GM18499 (cell line): Measurements from ENCODE around the gene MYCBPAP.

Experiments
- ATAC-seq: cut with Tn5 transposase; IDR thresholded peaks from one replicate; pipeline ENCODE4 v1.9.1; 2021; ENCODE audit warnings: moderate number of reproducible peaks; ENCODE audit not compliant: insufficient read depth, unreplicated experiment

The MYCBPAP gene, protein sequence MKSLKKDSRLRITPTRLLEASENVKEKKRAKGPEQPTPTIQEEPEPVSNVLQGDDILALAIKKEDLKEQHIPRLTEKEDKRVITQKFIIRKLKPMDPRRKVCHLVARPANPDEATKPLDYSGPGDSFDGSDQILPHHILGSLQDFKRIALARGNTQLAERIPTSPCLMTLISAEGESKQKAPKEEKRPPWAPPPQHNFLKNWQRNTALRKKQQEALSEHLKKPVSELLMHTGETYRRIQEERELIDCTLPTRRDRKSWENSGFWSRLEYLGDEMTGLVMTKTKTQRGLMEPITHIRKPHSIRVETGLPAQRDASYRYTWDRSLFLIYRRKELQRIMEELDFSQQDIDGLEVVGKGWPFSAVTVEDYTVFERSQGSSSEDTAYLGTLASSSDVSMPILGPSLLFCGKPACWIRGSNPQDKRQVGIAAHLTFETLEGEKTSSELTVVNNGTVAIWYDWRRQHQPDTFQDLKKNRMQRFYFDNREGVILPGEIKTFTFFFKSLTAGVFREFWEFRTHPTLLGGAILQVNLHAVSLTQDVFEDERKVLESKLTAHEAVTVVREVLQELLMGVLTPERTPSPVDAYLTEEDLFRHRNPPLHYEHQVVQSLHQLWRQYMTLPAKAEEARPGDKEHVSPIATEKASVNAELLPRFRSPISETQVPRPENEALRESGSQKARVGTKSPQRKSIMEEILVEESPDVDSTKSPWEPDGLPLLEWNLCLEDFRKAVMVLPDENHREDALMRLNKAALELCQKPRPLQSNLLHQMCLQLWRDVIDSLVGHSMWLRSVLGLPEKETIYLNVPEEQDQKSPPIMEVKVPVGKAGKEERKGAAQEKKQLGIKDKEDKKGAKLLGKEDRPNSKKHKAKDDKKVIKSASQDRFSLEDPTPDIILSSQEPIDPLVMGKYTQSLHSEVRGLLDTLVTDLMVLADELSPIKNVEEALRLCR

GRCh38 chr17:50507871-50508572 lies at the start of gene MYCBPAP:
TSS of gene MYCBPAP (plus strand) at chr17:50508439. CDS start at chr17:50508675, 236 bp downstream.
- no peak for ATAC-seq

GRCh38 chr17:50458701-50459676 lies 49.2 kb upstream of the MYCBPAP start:
- no peak for ATAC-seq

DNA sequence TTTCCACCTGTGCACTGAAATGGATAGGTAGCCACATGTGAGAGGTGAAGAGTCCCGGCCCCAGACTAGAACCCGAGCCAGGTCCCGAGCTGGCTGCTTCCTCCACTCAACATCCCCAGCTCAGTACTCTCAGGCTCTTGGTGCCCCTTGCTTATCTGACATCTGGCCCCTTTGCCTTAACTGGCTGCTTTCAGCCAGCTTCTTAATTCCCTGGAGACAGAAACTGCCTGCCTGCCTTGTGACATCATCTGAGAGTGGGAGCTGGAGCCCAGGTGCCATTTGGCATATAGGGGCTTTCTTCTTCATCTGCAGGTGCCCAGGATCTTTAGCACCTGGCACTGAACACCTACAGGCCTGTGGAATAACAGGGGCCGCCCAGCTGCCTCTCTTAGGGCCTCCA lies 48.5 kb upstream of the MYCBPAP start:
- ATAC-seq: no peak

DNA sequence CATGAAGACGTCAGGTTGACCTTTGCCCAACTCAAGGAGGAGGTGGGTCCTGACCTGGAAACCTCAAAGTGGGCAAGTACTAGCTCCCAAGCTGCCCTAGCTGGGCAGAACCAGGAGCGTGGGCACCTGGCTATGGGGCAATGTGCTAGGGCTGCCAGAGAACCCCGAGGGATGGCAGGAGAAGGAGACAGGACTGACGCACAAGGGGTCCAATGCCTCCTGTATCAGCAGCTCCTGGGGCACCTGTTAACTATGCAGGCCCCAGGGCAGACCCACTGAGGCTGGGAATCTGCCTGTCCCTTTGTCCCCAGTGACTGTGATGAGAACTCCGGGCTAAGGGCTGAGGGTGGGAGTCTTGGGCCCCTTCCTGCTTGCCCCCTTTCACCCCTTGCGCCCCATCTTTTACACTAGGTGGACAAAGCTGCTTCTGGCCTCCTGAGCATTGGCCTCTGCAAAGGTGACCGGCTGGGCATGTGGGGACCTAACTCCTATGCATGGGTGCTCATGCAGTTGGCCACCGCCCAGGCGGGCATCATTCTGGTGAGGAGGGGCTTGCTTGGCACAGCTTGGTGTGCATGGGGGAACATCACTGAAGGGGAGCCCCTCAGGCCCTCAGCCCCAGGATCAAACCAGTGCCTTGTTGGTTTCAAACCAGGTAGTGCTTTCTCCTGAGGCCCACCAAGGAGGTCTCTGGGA lies 47.3 kb upstream of the MYCBPAP start:
- ATAC-seq: no peak

DNA sequence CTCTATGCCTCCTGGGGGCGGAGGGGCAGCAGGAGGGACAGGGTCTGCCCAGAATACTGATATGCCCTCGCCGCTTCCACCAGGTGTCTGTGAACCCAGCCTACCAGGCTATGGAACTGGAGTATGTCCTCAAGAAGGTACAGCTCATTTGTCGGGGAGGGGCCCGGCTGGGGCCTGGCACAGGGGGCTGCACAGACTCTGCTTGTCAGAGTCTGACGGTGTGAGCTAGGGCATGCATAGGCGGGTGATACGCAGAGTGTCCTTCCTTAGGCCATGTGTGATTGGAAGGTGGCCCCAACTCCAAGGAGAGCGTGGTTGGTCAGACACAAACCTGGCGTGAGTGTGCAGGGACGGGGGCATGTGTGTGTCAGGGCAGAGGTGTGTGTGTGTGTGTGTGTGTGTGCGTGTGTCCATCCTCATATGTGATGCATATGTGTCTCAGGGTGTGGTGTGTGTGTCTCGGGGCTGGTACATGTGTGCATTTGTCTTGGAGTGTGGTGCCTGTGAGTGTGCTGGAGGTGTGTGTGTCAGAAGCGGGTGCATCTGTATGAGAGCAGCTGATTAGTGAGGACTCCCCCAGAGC lies 46.6 kb upstream of the MYCBPAP start:
- no peak for ATAC-seq

DNA sequence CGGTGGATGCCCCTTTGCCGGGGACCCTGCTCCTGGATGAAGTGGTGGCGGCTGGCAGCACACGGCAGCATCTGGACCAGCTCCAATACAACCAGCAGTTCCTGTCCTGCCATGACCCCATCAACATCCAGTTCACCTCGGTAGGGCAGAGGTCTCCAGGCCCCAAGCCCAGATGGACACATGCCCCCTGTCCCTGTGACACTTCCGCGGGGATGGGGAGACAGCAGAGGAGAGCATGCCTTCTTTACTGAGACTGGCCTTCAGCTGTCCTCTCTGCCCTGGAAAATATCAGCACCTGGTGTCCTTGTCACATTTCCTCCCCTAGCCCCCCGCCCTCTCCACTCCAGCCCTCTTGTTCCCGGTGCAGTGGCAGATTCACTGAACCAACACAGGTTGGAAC lies 45.8 kb upstream of the MYCBPAP start:
- no peak for ATAC-seq

DNA sequence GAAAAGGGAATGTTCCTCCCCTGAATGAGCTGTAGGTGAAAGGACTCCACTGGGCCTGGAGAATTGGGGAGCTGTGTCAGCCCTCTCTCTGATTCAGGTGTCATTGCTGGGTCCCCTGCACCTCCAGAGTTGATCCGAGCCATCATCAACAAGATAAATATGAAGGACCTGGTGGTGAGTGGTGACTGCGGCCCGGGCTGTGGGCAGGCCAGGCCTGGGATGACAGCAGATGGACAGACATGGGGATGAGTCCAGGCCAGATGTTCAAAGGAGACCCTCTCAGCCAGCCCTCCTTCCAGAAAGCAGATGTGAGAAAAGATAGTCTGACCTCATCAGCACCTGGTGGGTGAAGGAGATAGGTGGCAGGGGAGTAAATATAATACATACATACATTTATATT lies 44.1 kb upstream of the MYCBPAP start:
- no peak for ATAC-seq

- ATAC-seq: no peak
Observed at GRCh38 chr17:50464736-50465135, 43.5 kb upstream of the MYCBPAP start.

- no peak for ATAC-seq
Observed at GRCh38 chr17:50465171-50465570, 43.1 kb upstream of the MYCBPAP start.

GRCh38 chr17:50465635-50466034 lies 42.6 kb upstream of the MYCBPAP start:
- no peak for ATAC-seq

- ATAC-seq: no peak
Observed at GRCh38 chr17:50466371-50467113, 41.7 kb upstream of the MYCBPAP start.

- no peak for ATAC-seq
Observed at GRCh38 chr17:50467114-50467854, 41.0 kb upstream of the MYCBPAP start.

DNA sequence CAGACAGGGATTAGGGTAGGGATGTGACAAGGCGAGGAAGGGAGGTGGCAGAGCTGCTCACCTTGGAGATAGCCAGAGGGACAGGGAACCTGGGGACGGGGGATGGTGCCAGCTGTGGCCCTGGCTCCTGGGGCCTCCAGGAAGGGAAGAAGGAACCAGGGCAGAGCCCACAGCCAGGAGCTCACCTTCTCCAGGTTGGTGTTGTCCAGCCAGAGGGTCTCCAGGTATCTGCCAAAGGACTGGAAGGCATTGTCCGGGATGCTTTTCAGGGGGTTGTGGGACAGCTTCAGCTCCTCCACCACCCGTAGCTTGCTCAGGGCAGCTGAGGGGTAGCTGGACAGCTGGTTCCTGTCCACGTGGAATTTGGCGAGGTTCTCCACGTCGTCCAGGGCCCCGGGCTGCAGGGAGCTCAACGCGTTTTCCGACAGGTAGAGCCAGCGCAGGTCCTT lies 40.4 kb upstream of the MYCBPAP start:
- no peak for ATAC-seq

- ATAC-seq: no peak
Observed at GRCh38 chr17:50468304-50469207, 39.7 kb upstream of the MYCBPAP start, which contains the start of gene CHAD. TSS of gene CHAD (minus strand) at chr17:50468880. CDS start at chr17:50468813, 67 bp downstream.

DNA sequence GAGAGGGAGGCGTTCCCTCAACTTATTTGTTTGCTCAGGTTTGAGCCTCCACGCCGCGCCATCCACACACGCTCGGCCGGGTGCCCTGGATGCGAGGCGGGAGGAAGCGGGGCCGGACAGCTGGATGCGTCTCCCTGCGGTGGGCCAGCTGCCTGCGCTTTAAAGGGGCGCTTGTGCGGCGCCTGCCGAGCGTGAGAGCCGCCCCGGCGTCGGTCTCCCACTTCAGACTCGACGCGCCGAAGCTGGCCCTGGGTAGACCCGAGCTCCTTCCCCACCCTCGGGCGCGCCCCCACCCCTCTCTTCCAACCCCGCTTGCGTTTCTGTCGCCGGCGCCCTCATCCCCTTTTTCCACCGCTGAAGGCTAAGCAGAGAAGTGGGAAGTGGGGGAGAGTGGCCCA lies 39.0 kb upstream of the MYCBPAP start:
- no peak for ATAC-seq

- ATAC-seq: no peak
Observed at GRCh38 chr17:50469671-50470305, 38.5 kb upstream of the MYCBPAP start.
